Neural cell (in vitro differentiated cells): ENCODE measurements around the gene URB1. TPM values are rescaled to one million over a fixed set of nuclear protein-coding genes. Genes with fewer than 3 reads are reported as not detected.

Source experiments
- H2AFZ ChIP-seq: fragments of 200-600, 300-800 bp; sonication (generic), shearing (Covaris generic); 2 replicates; pipeline ENCODE4 v1.6.0; 2014; ENCODE audit warnings: low read depth, mild to moderate bottlenecking, antibody characterized with exemption, low read length, moderate library complexity
- H3F3A ChIP-seq: fragments of 200-600 bp; shearing (Covaris generic); 2 replicates; pipeline ENCODE4 v1.6.1; 2016; ENCODE audit warnings: mild to moderate bottlenecking, moderate library complexity, mixed read lengths, antibody characterized with exemption, low read length; ENCODE audit not compliant: insufficient read depth, poor library complexity, severe bottlenecking
- H3K27ac ChIP-seq: fragments of 200-600, 300-800 bp; sonication (generic), shearing (Covaris generic); 2 replicates; pipeline ENCODE4 v1.5.1; 2014; ENCODE audit warnings: mild to moderate bottlenecking, low read length, moderate library complexity
- H3K27me3 ChIP-seq: fragments of 300-800, 200-600 bp; sonication (generic), shearing (Covaris generic); 2 replicates; pipeline ENCODE4 v1.6.0; 2014; ENCODE audit warnings: mild to moderate bottlenecking, low read depth, low read length, moderate library complexity; ENCODE audit not compliant: insufficient read depth
- H3K36me3 ChIP-seq: fragments of 300-800, 200-600 bp; sonication (generic), shearing (Covaris generic); 2 replicates; pipeline ENCODE4 v1.5.1; 2014; ENCODE audit warnings: mild to moderate bottlenecking, antibody characterized with exemption, low read length, moderate library complexity; ENCODE audit not compliant: insufficient read depth
- H3K4me2 ChIP-seq: fragments of 300-800, 200-600 bp; sonication (generic), shearing (Covaris generic); 2 replicates; pipeline ENCODE4 v1.6.0; 2014; ENCODE audit warnings: mild to moderate bottlenecking, low read length
- H3K4me3 ChIP-seq: fragments of 300-800, 200-600 bp; sonication (generic), shearing (Covaris generic); 2 replicates; pipeline ENCODE4 v1.5.1; 2014; ENCODE audit warnings: mild to moderate bottlenecking, low read length, moderate library complexity
- H3K79me2 ChIP-seq: fragments of 200-600 bp; shearing (Covaris generic); replicated peaks from 2 replicates; pipeline ENCODE4 v1.6.0; 2014; ENCODE audit warnings: mild to moderate bottlenecking, low read length, moderate library complexity; ENCODE audit not compliant: insufficient read depth
- H3K9ac ChIP-seq: fragments of 300-800, 200-600 bp; sonication (generic), shearing (Covaris generic); 2 replicates; pipeline ENCODE4 v1.6.1; 2016; ENCODE audit warnings: mild to moderate bottlenecking, low read length, mixed read lengths
- H3K9me2 ChIP-seq: fragments of 200-600 bp; shearing (Covaris generic); 2 replicates; pipeline ENCODE4 v1.6.1; 2016; ENCODE audit warnings: mild to moderate bottlenecking, low read length, mixed read lengths; ENCODE audit not compliant: insufficient read depth
- H3K9me3 ChIP-seq: fragments of 200-600, 300-800 bp; sonication (generic), shearing (Covaris generic); 2 replicates; pipeline ENCODE4 v1.6.1; 2016; ENCODE audit warnings: mild to moderate bottlenecking, mixed run types, low read length, moderate library complexity, mixed read lengths
- H4K20me1 ChIP-seq: fragments of 200-600 bp; shearing (Covaris generic); 2 replicates; pipeline ENCODE4 v1.6.1; 2016; ENCODE audit warnings: mild to moderate bottlenecking, mixed run types; ENCODE audit not compliant: insufficient read depth
- CTCF ChIP-seq: fragments of 450-650 bp; IDR thresholded peaks from 2 replicates; pipeline ENCODE4 v1.5.1; 2014; ENCODE audit warnings: antibody characterized with exemption, mild to moderate bottlenecking, moderate library complexity; ENCODE audit not compliant: poor library complexity, severe bottlenecking
- EP300 ChIP-seq: fragments of 450-650 bp; conservative IDR thresholded peaks from 2 replicates; pipeline ENCODE4 v1.6.1; 2014; ENCODE audit warnings: antibody characterized with exemption, mild to moderate bottlenecking, moderate library complexity; ENCODE audit not compliant: poor library complexity, severe bottlenecking
- EZH2 ChIP-seq: fragments of 200-600, 300-800 bp; shearing (Covaris generic), sonication (generic); IDR thresholded peaks from 2 replicates; pipeline ENCODE4 v1.6.1; 2014; ENCODE audit warnings: antibody characterized with exemption, low read length, borderline replicate concordance, mild to moderate bottlenecking; ENCODE audit not compliant: insufficient read depth, poor library complexity, severe bottlenecking
- MXI1 ChIP-seq: fragments of 450-650 bp; conservative IDR thresholded peaks from 2 replicates; pipeline ENCODE4 v1.6.1; 2014; ENCODE audit warnings: antibody characterized with exemption, mild to moderate bottlenecking; ENCODE audit not compliant: poor library complexity, severe bottlenecking
- POLR2AphosphoS5 ChIP-seq: IDR thresholded peaks from 2 replicates; pipeline ENCODE4 v1.6.1; 2012
- RAD21 ChIP-seq: fragments of 450-650 bp; conservative IDR thresholded peaks from 2 replicates; pipeline ENCODE4 v1.6.1; 2014; ENCODE audit warnings: antibody characterized with exemption, mild to moderate bottlenecking, moderate library complexity
- REST ChIP-seq: IDR thresholded peaks from 2 replicates; pipeline ENCODE4 v1.6.1; 2012; ENCODE audit warnings: borderline replicate concordance
- SMC3 ChIP-seq: fragments of 450-650 bp; conservative IDR thresholded peaks from 2 replicates; pipeline ENCODE4 v1.6.1; 2014; ENCODE audit warnings: antibody characterized with exemption, mild to moderate bottlenecking, moderate library complexity; ENCODE audit not compliant: poor library complexity
- TAF1 ChIP-seq: IDR thresholded peaks from 2 replicates; pipeline ENCODE4 v1.6.1; 2012; ENCODE audit warnings: low read depth
- polyA plus RNA-seq: library from polyadenylated mRNA; depleted of rRNA; stranded (reverse); fragments of >200 nt; gene quantifications from 2 replicates; pipeline ENCODE4 v1.2.3, GENCODE V29; 2014

URB1 gene
- polyA plus RNA-seq, 1 donor from 2014 or later = 4.4 TPM

GRCh38 chr21:32377506-32377905 lies 15.3 kb downstream of the URB1 start:
- H3K36me3 ChIP-seq = peaks cover 1% of the 10 kb centered on the region
- H3K79me2 ChIP-seq = no peaks in the 10 kb centered on the region
- no peaks in the 10 kb centered on the region for H3K9me2 ChIP-seq
- no peak overlapping the region for H2AFZ ChIP-seq
- no peaks in the 10 kb centered on the region for H4K20me1 ChIP-seq
- no peaks in the 10 kb centered on the region for H3F3A ChIP-seq
- H3K9ac ChIP-seq = no peak overlapping the region
- no peak overlapping the region for H3K4me2 ChIP-seq
- no peak overlapping the region for H3K27ac ChIP-seq
- H3K27me3 ChIP-seq = no peaks in the 10 kb centered on the region
- H3K4me3 ChIP-seq = no peak overlapping the region
- TF ChIP-seq EZH2 (no peak), EP300 (no peak), CTCF (no peak), TAF1 (no peak), REST (no peak), RAD21 (no peak), MXI1 (no peak), SMC3 (no peak), POLR2AphosphoS5 (no peak)
- no peaks in the 10 kb centered on the region for H3K9me3 ChIP-seq

GRCh38 chr21:32372755-32373154 lies 20.1 kb downstream of the URB1 start:
- no peak for TF ChIP-seq MXI1
- no peak for TF ChIP-seq CTCF
- TF ChIP-seq REST = no peak
- TF ChIP-seq SMC3 = no peak
- TF ChIP-seq RAD21 = no peak

More at GRCh38 chr21:32372755-32373154, 20.1 kb downstream of the URB1 start:
- no peaks in the 10 kb centered on the region for H3K27me3 ChIP-seq
- no peaks in the 10 kb centered on the region for H4K20me1 ChIP-seq
- no peak overlapping the region for H3K4me3 ChIP-seq
- H3K79me2 ChIP-seq = no peaks in the 10 kb centered on the region
- no peaks in the 10 kb centered on the region for H3K9me2 ChIP-seq
- no peak overlapping the region for H2AFZ ChIP-seq
- no peak overlapping the region for H3K27ac ChIP-seq
- no peak overlapping the region for H3K4me2 ChIP-seq
- H3K9me3 ChIP-seq = no peaks in the 10 kb centered on the region
- no peaks in the 10 kb centered on the region for H3F3A ChIP-seq
- H3K9ac ChIP-seq = no peak overlapping the region
- H3K36me3 ChIP-seq = peaks cover 12% of the 10 kb centered on the region
